HL-60 (cell line): ENCODE data around the gene TULP1.

Source experiments
- DNase-seq, 2 experiments: peaks; one replicate each; pipeline ENCODE4 v3.0.0-alpha.2; 2010 to 2020; ENCODE audit warnings: low read depth in 1 of 2, low spot score in 1 of 2
- H3K27ac ChIP-seq: fragments of 250-450 bp; sonication (Bioruptor Pico); replicated peaks from 2 replicates; pipeline ENCODE4 v1.5.1; 2020; ENCODE audit warnings: mild to moderate bottlenecking, moderate library complexity
- H3K27me3 ChIP-seq: fragments of 250-450 bp; sonication (Bioruptor Pico); 2 replicates; pipeline ENCODE4 v1.5.1; 2021; ENCODE audit warnings: mild to moderate bottlenecking, moderate library complexity; ENCODE audit not compliant: insufficient read depth, poor library complexity, severe bottlenecking
- H3K4me3 ChIP-seq: replicated peaks from 2 replicates; pipeline ENCODE4 v1.5.1; 2011; ENCODE audit warnings: mild to moderate bottlenecking, control low read depth, low read length; ENCODE audit not compliant: insufficient read depth
- GABPA ChIP-seq: IDR thresholded peaks from 2 replicates; pipeline ENCODE4 v1.6.1; 2012; ENCODE audit warnings: low read depth
- POLR2AphosphoS5 ChIP-seq: IDR thresholded peaks from 2 replicates; pipeline ENCODE4 v1.6.1; 2012; ENCODE audit warnings: low read depth
- SPI1 ChIP-seq: IDR thresholded peaks from 2 replicates; pipeline ENCODE4 v1.6.1; 2012; ENCODE audit warnings: low read depth, mild to moderate bottlenecking, borderline replicate concordance
- TF ChIP-seq, protein P1 (sequence below): IDR thresholded peaks from 2 replicates; pipeline ENCODE4 v1.6.1; 2012; ENCODE audit warnings: low read depth; ENCODE audit not compliant: insufficient replicate concordance
- TF ChIP-seq, protein P2 (sequence below): IDR thresholded peaks from one replicate; pipeline ENCODE4 v1.5.1; 2011; ENCODE audit warnings: low read length, control low read depth, inconsistent platforms; ENCODE audit not compliant: insufficient read depth

The TULP1 gene

DNA sequence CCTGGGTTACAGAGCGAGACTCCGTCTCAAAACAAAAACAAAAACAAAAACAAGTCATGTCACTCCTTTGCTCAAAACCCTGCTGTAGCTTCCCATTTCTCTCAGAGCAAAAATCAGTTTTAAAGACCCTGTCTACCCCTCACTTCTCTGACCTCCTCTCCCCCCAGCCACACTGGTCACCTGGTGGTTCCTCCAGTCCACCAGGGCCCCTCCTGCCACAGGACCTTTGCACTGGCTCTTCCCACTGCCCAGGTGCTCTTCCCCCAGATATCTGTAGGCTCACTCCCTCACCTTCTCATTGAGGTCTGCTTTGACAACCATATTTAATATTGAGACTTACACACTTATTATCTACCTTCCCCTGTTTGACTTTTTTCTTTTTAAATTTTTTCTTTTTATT lies 10.9 kb downstream of the TULP1 start:
- H3K27me3 ChIP-seq = peaks cover 4% of the 10 kb centered on the region
- TF ChIP-seq, protein P1, sequence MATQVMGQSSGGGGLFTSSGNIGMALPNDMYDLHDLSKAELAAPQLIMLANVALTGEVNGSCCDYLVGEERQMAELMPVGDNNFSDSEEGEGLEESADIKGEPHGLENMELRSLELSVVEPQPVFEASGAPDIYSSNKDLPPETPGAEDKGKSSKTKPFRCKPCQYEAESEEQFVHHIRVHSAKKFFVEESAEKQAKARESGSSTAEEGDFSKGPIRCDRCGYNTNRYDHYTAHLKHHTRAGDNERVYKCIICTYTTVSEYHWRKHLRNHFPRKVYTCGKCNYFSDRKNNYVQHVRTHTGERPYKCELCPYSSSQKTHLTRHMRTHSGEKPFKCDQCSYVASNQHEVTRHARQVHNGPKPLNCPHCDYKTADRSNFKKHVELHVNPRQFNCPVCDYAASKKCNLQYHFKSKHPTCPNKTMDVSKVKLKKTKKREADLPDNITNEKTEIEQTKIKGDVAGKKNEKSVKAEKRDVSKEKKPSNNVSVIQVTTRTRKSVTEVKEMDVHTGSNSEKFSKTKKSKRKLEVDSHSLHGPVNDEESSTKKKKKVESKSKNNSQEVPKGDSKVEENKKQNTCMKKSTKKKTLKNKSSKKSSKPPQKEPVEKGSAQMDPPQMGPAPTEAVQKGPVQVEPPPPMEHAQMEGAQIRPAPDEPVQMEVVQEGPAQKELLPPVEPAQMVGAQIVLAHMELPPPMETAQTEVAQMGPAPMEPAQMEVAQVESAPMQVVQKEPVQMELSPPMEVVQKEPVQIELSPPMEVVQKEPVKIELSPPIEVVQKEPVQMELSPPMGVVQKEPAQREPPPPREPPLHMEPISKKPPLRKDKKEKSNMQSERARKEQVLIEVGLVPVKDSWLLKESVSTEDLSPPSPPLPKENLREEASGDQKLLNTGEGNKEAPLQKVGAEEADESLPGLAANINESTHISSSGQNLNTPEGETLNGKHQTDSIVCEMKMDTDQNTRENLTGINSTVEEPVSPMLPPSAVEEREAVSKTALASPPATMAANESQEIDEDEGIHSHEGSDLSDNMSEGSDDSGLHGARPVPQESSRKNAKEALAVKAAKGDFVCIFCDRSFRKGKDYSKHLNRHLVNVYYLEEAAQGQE = no peak
- H3K4me3 ChIP-seq = no peak overlapping the region
- no peak for DNase-seq
- no peak overlapping the region for H3K27ac ChIP-seq

- Histone ChIP-seq H3K27ac (no peak overlapping the region), H3K4me3 (no peak overlapping the region), H3K27me3 (peaks cover 4% of the 10 kb centered on the region)
- TF ChIP-seq SPI1 (no peak), GABPA (no peak), POLR2AphosphoS5 (no peak)
- TF ChIP-seq, protein P1 = no peak
- TF ChIP-seq, protein P2, sequence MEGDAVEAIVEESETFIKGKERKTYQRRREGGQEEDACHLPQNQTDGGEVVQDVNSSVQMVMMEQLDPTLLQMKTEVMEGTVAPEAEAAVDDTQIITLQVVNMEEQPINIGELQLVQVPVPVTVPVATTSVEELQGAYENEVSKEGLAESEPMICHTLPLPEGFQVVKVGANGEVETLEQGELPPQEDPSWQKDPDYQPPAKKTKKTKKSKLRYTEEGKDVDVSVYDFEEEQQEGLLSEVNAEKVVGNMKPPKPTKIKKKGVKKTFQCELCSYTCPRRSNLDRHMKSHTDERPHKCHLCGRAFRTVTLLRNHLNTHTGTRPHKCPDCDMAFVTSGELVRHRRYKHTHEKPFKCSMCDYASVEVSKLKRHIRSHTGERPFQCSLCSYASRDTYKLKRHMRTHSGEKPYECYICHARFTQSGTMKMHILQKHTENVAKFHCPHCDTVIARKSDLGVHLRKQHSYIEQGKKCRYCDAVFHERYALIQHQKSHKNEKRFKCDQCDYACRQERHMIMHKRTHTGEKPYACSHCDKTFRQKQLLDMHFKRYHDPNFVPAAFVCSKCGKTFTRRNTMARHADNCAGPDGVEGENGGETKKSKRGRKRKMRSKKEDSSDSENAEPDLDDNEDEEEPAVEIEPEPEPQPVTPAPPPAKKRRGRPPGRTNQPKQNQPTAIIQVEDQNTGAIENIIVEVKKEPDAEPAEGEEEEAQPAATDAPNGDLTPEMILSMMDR = no peak
- DNase-seq = no peak
These were observed 11.9 kb downstream of the TULP1 start for GRCh38 chr6:35500782-35501181.

- TF ChIP-seq POLR2AphosphoS5 = no peak
- TF ChIP-seq SPI1 = no peak
- TF ChIP-seq, protein P2 = no peak
- no peak for TF ChIP-seq GABPA
- TF ChIP-seq, protein P1 = no peak
- H3K27me3 ChIP-seq = peaks cover 4% of the 10 kb centered on the region
These were observed 13.3 kb downstream of the TULP1 start for GRCh38 chr6:35499372-35499771.

GRCh38 chr6:35498422-35499067 lies 14.2 kb downstream of the TULP1 start:
- DNase-seq = no peak
- H3K27me3 ChIP-seq = peaks cover 4% of the 10 kb centered on the region
- no peak overlapping the region for H3K27ac ChIP-seq
- no peak overlapping the region for H3K4me3 ChIP-seq
- TF ChIP-seq, protein P1 = no peak
- TF ChIP-seq GABPA = no peak

More at GRCh38 chr6:35499372-35499771, 13.3 kb downstream of the TULP1 start:
- no peak for DNase-seq
- Histone ChIP-seq H3K27ac (no peak overlapping the region), H3K4me3 (no peak overlapping the region)
